ENCODE data around the gene MMP2. TPM values are rescaled to one million over a fixed set of nuclear protein-coding genes. Genes with fewer than 3 reads are reported as not detected.

Gene MMP2
- total and polyA plus RNA-seq, 2 of the 13 experiments (the other 11 are each of a cell fraction or from before 2014, with no cell fraction given) = 0.31 to 1.3 TPM

- TF ChIP-seq NONO (IDR thresholded peaks at IDR 0.05) = no peak
- no peak for TF ChIP-seq NONO (CRISPR knock-in tag; conservative IDR thresholded peaks at IDR 0.05)
- TF ChIP-seq HMGXB4 (CRISPR knock-in tag; IDR thresholded peaks at IDR 0.05; ENCODE audit: borderline replicate concordance in 1 of 2, low read depth in 1 of 2) = no peak
- Histone ChIP-seq H3K4me2 (ENCODE audit: low read depth, low read length) (no peak overlapping the region), H3K27me3 (ENCODE audit: control insufficient read depth in 1 of 2, insufficient read depth in 2 of 2, low read length in 2 of 2) (no peaks in the 10 kb centered on the region), H3K4me1 (ENCODE audit: insufficient read depth, low read length) (peaks cover 15% of the 10 kb centered on the region), H3K4me3 (replicated peaks in 1 of 3; ENCODE audit: insufficient read depth in 1 of 3, low read depth in 2 of 3, low read length in 3 of 3) (no peak overlapping the region), H2AFZ (ENCODE audit: low read length) (no peak overlapping the region), H3K36me3 (replicated peaks in 1 of 2; ENCODE audit: control insufficient read depth in 1 of 2, insufficient read depth in 2 of 2, low read length in 2 of 2) (no peaks in the 10 kb centered on the region), H3K79me2 (ENCODE audit: insufficient read depth, low read length) (no peaks in the 10 kb centered on the region), H3K9ac (ENCODE audit: insufficient read depth, low read depth, low read length) (no peak overlapping the region), H3K27ac (ENCODE audit: extremely low read length, insufficient read depth, low read length) (no peak overlapping the region), H3K9me3 (ENCODE audit: low read length) (no peaks in the 10 kb centered on the region), H4K20me1 (ENCODE audit: insufficient read depth, low read length) (no peaks in the 10 kb centered on the region)
- ATAC-seq = no peak
- no peak for FAIRE-seq
- WGBS (ENCODE audit: low lambda C conversion rate) = 29% methylated on average over 1 of the region's 2 CpGs
- in situ Hi-C loops (cut with HindIII; ENCODE audit: extremely low pct_ligation_motif_present, low pct_unique_long_range_greater_than_20kb) = loop anchor here (5.0 kb wide), 1 partner anchor 52 kb away; no protein-coding TSS in a partner anchor
- POLR2A ChIA-PET = no interaction called here
- intact Hi-C loops (cut with micrococcal nuclease; ENCODE audit: unreplicated experiment) = no loop called here
- CTCF ChIA-PET (ENCODE audit: low intra/inter-chr PET ratio, low total read pairs) = no interaction called here
- DNase-seq (ENCODE audit: low spot score) = no peak
- no TSS peak for BruUV-seq (replicated peaks)
Observed at GRCh38 chr16:55489956-55490265, 10.9 kb downstream of the MMP2 start.

GRCh38 chr16:55490301-55490700 lies 11.3 kb downstream of the MMP2 start:
- 38% methylated on average over 2 of the region's 2 CpGs for WGBS (ENCODE audit: low lambda C conversion rate)
- Histone ChIP-seq H3K4me3 (replicated peaks in 1 of 3; ENCODE audit: insufficient read depth in 1 of 3, low read depth in 2 of 3, low read length in 3 of 3) (no peak overlapping the region), H3K9me3 (ENCODE audit: low read length) (no peaks in the 10 kb centered on the region), H3K4me1 (ENCODE audit: insufficient read depth, low read length) (peaks cover 19% of the 10 kb centered on the region), H3K79me2 (ENCODE audit: insufficient read depth, low read length) (no peaks in the 10 kb centered on the region), H3K27ac (ENCODE audit: extremely low read length, insufficient read depth, low read length) (no peak overlapping the region), H3K4me2 (ENCODE audit: low read depth, low read length) (no peak overlapping the region), H4K20me1 (ENCODE audit: insufficient read depth, low read length) (no peaks in the 10 kb centered on the region), H2AFZ (ENCODE audit: low read length) (no peak overlapping the region), H3K36me3 (replicated peaks in 1 of 2; ENCODE audit: control insufficient read depth in 1 of 2, insufficient read depth in 2 of 2, low read length in 2 of 2) (no peaks in the 10 kb centered on the region), H3K27me3 (ENCODE audit: control insufficient read depth in 1 of 2, insufficient read depth in 2 of 2, low read length in 2 of 2) (no peaks in the 10 kb centered on the region), H3K9ac (ENCODE audit: insufficient read depth, low read depth, low read length) (no peak overlapping the region)
- DNase-seq (ENCODE audit: low spot score) (no peak), FAIRE-seq (no peak), ATAC-seq (no peak)
- intact Hi-C loops (cut with micrococcal nuclease; ENCODE audit: unreplicated experiment) = no loop called here
- BruUV-seq (replicated peaks) = no TSS peak
- TF ChIP-seq ATF2 (CRISPR knock-in tag; IDR thresholded peaks at IDR 0.05) (no peak), ZNF33B (CRISPR knock-in tag; IDR thresholded peaks at IDR 0.05) (no peak), ATF4 (CRISPR knock-in tag; IDR thresholded peaks at IDR 0.05) (no peak), UBTF (CRISPR knock-in tag; IDR thresholded peaks at IDR 0.05) (no peak), ZNF761 (CRISPR knock-in tag; conservative IDR thresholded peaks at IDR 0.05) (no peak), NCOR1 (IDR thresholded peaks at IDR 0.05; ENCODE audit: borderline replicate concordance, low read length) (no peak), PRPF4 (IDR thresholded peaks at IDR 0.05; ENCODE audit: low read depth, low read length, poor library complexity, severe bottlenecking) (no peak), RFXAP (CRISPR knock-in tag; IDR thresholded peaks at IDR 0.05; ENCODE audit: borderline replicate concordance) (no peak), SUZ12 (IDR thresholded peaks at IDR 0.05; ENCODE audit: low read depth, low read length) (no peak)
- POLR2A ChIA-PET = no interaction called here
- in situ Hi-C loops (cut with HindIII; ENCODE audit: extremely low pct_ligation_motif_present, low pct_unique_long_range_greater_than_20kb) = loop anchor here (5.0 kb wide), 1 partner anchor 52 kb away; no protein-coding TSS in a partner anchor
- CTCF ChIA-PET (ENCODE audit: low intra/inter-chr PET ratio, low total read pairs) = no interaction called here

Measured in HepG2 (cell line).